Left lung (tissue), 10 donors: ENCODE data around the gene KDM7A. TPM values are rescaled to one million over a fixed set of nuclear protein-coding genes. Genes with fewer than 3 reads are reported as not detected.
A peak's percentile ranks its signal among the peaks of the same experiment; 100 is the strongest.

Experiments used
- ATAC-seq: fragments of 200-7000 bp; cut with Tn5 transposase; one replicate; pipeline ENCODE4 v1.9.1; 2020; ENCODE audit warnings: moderate library complexity
- DNase-seq, 4 donors: peaks; one replicate each; pipeline ENCODE4 v3.0.0-alpha.2; 2013 to 2020
- H3K27ac ChIP-seq, 2 donors: fragments of 200-600 bp; sonication (generic) in 1 of 2; one replicate each; pipeline versions ENCODE4 v1.5.0 to v1.8.0; 2020 to 2021
- H3K27me3 ChIP-seq, 2 donors: fragments of 200-600 bp; sonication (generic) in 1 of 2; one replicate each; pipeline versions ENCODE4 v1.5.0 to v1.8.0; 2020 to 2021
- H3K36me3 ChIP-seq, 2 donors: fragments of 200-600 bp; sonication (generic) in 1 of 2; one replicate each; pipeline versions ENCODE4 v1.5.0 to v1.8.0; 2020 to 2021
- H3K4me1 ChIP-seq, 2 donors: fragments of 200-600 bp; one replicate each; pipeline ENCODE4 v1.8.0; 2021
- H3K4me3 ChIP-seq, 2 donors: fragments of 200-600 bp; sonication (generic) in 1 of 2; one replicate each; pipeline versions ENCODE4 v1.5.0 to v1.8.0; 2020 to 2021; ENCODE audit warnings: mild to moderate bottlenecking in 1 of 2
- H3K9me3 ChIP-seq, 2 donors: fragments of 200-600 bp; sonication (generic) in 1 of 2; one replicate each; pipeline versions ENCODE4 v1.5.0 to v1.8.0; 2020 to 2021
- CTCF ChIP-seq, 2 donors: fragments of 200-600 bp; sonication (generic) in 1 of 2; IDR thresholded peaks; one replicate each; pipeline versions ENCODE4 v1.5.0 to v1.8.0; 2021; ENCODE audit warnings: antibody characterized with exemption in 2 of 2
- intact Hi-C, 2 donors: fragments of 100-400 bp; cut with DNase I; formaldehyde crosslinking; loops; one replicate each; pipeline versions ENCODE4 v1.11.2 to v1.14.2; 2022
- polyA plus RNA-seq, 6 donors: library from polyadenylated mRNA; unstranded; fragments of 120-200 nt; gene quantifications; one replicate each; pipeline ENCODE4 v1.2.1, GENCODE V29; 2013; ENCODE audit not compliant: insufficient read length in 6 of 6
- total RNA-seq, 2 donors: library from RNA; stranded (reverse); fragmentation: NEBNext Ultra II Directional; extraction: Animal tissue kit (Norgen Biotek cat#: 25700); gene quantifications; one replicate each; pipeline ENCODE4 v1.2.1, GENCODE V29; 2021
- donor health status: DM: no; HTN: yes; CAD: no.
- donor health status: DM: no; HTN: no; CAD: no.

The KDM7A gene
- total and polyA plus RNA-seq, 8 donors: 13.2 to 20.1 (median 15.5) TPM

DNA sequence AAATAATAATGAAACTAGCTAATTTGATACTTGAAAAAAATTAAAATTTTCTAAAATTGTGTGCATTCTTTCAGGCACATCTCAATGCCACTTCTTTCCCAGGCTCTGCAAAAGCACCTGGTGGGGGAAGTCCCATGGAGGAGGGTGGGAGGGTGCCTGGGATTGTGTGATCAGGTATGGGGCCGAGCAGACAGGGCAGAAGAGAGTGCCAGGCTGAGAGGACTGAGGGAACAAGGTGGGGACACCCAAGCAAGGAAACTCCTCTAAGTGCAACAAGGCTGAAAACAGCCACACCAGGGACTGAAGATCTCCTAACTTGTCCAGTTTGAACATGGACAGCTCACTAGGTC is 127.8 kb downstream of the KDM7A start:
- no peaks in the 10 kb centered on the region for H3K9me3 ChIP-seq
- H3K36me3 ChIP-seq: peaks cover 0 to 59% of the 10 kb centered on the region in 2 donors
- ATAC-seq (no peak), DNase-seq (no peak)
- H3K4me3 ChIP-seq: no peak overlapping the region
- H3K27me3 ChIP-seq: no peaks in the 10 kb centered on the region
- peak overlapping the region in 1 of 2 donors; percentile 45 for H3K27ac ChIP-seq
- peaks cover 0 to 10% of the 10 kb centered on the region in 2 donors for H3K4me1 ChIP-seq
- no peak for TF ChIP-seq CTCF (IDR thresholded peaks at IDR 0.05)
- intact Hi-C loops: no loop called here

DNA sequence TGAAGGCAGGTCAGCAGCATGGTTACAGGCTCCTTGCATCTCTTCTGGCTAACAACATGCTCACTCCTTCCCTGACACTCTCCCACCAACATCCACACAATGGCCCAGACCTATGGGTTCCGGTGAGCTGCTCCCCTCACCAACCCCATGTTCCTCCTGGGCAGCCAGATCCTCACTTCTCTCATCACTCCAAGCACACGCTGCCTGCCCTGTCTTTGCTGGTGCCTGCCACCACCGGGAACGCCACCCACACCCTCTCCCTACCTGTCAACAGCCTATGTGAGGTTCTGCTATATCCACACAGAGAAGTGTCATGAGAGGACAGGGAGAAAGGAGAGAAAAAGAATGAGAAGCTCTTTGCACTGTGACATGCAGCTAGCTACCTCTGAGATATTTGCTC is 128.6 kb downstream of the KDM7A start:
- no peak for TF ChIP-seq CTCF (IDR thresholded peaks at IDR 0.05)
- H3K4me1 ChIP-seq: peaks cover 0 to 9% of the 10 kb centered on the region in 2 donors
- H3K4me3 ChIP-seq: no peak overlapping the region
- DNase-seq (no peak), ATAC-seq (no peak)
- intact Hi-C loops: no loop called here
- no peak overlapping the region for H3K27ac ChIP-seq
- no peaks in the 10 kb centered on the region for H3K9me3 ChIP-seq
- H3K36me3 ChIP-seq: peaks cover 0 to 57% of the 10 kb centered on the region in 2 donors
- no peaks in the 10 kb centered on the region for H3K27me3 ChIP-seq

DNA sequence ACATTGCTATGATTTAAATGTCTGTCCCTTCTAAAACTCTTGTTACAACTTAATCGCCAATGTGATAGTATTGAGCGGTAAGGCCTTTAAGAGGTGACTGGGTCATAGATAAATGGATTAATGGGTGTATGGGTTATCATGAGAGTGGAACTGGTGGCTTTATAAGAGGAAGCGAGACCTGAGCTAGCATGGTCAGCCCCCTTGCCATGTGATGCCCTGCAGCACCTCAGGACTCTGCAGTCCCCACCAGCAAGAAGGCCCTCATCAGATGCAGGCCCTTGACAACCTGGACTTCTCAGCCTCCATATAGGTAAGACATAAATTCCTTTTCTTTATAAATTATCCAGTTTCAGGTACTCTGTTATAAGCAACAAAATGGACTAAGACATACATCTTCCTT is 129.6 kb downstream of the KDM7A start:
- peaks cover 0 to 9% of the 10 kb centered on the region in 2 donors for H3K4me1 ChIP-seq
- no peak for DNase-seq
- H3K36me3 ChIP-seq: peaks cover 0 to 64% of the 10 kb centered on the region in 2 donors
- H3K9me3 ChIP-seq: no peaks in the 10 kb centered on the region
- no peaks in the 10 kb centered on the region for H3K27me3 ChIP-seq
- no peak overlapping the region for H3K27ac ChIP-seq
- no peak for ATAC-seq
- intact Hi-C loops: no loop called here
- no peak overlapping the region for H3K4me3 ChIP-seq
- TF ChIP-seq CTCF (IDR thresholded peaks at IDR 0.05): no peak

DNA sequence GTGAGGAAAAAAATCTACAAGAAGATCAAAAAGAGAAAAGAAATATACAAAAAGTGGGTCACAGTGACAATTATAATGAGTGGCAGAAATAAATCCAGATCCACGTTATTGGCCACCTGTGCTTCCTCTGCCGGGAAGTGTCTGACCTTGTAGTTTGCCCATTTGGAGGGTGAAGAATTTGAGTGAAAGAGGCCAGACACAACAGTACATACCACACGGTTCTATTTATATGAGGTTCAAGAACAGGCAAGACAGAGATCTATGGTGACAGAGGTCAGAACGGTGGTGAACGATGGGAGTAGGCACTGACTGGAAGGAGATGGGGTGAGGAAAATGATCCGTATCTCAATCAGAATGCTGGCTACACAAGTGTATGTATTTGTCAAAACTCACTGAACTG is 131.1 kb downstream of the KDM7A start:
- intact Hi-C loops: no loop called here
- no peak for TF ChIP-seq CTCF (IDR thresholded peaks at IDR 0.05)
- Histone ChIP-seq H3K9me3 (no peaks in the 10 kb centered on the region), H3K4me1 (peaks cover 0 to 9% of the 10 kb centered on the region in 2 donors), H3K27ac (no peak overlapping the region), H3K4me3 (no peak overlapping the region), H3K27me3 (no peaks in the 10 kb centered on the region), H3K36me3 (peaks cover 0 to 73% of the 10 kb centered on the region in 2 donors)
- ATAC-seq: no peak
- no peak for DNase-seq

DNA sequence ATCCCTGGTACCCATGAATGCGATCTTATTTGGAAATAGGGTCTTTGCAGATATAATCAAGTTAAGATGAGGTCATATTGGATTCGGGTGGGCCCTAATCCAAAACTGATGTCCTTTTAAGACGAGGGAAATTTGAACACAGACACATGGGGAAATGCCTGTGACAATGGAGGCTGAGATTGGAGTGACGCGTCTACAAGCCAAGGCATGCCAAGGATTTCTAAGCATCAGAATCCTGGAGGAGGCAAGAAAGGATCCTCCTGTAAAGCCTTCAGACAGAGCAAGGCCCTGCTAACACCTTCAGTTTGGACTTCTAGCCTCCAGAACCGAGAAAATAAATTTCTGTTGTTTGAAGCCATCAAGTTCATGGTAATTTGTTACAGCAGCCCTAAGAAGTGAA is 132.5 kb downstream of the KDM7A start:
- Histone ChIP-seq H3K36me3 (peaks cover 0 to 87% of the 10 kb centered on the region in 2 donors), H3K27me3 (no peaks in the 10 kb centered on the region), H3K27ac (no peak overlapping the region), H3K9me3 (no peaks in the 10 kb centered on the region), H3K4me1 (peaks cover 0 to 3% of the 10 kb centered on the region in 2 donors), H3K4me3 (no peak overlapping the region)
- no peak for ATAC-seq
- no peak for DNase-seq
- intact Hi-C loops: no loop called here
- TF ChIP-seq CTCF (IDR thresholded peaks at IDR 0.05): no peak
